K562 (cell line): ENCODE results near the gene ZBTB25. TPM values are rescaled to one million over a fixed set of nuclear protein-coding genes. Genes with fewer than 3 reads are reported as not detected.
A peak's percentile ranks its signal among the peaks of the same experiment; 100 is the strongest.

Experiments used
- CC2D1A ChIP-seq: fragments of 450-650 bp; IDR thresholded peaks from 2 replicates; pipeline ENCODE4 v1.6.1; 2017; ENCODE audit warnings: mild to moderate bottlenecking
- CHD1 ChIP-seq: fragments of 200-600 bp; sonication (generic); IDR thresholded peaks from one replicate; pipeline ENCODE4 v1.6.1; 2012; ENCODE audit warnings: mild to moderate bottlenecking, moderate library complexity, low read length, inconsistent platforms
- CTBP1 ChIP-seq: fragments of 450-650 bp; IDR thresholded peaks from 2 replicates; pipeline ENCODE4 v1.6.1; 2016; ENCODE audit warnings: borderline replicate concordance
- FOXO4 ChIP-seq: fragments of 450-650 bp; formaldehyde crosslinking; IDR thresholded peaks from 2 replicates; pipeline ENCODE4 v1.4.0; 2020; ENCODE audit warnings: mild to moderate bottlenecking, moderate library complexity
- MAFF ChIP-seq: IDR thresholded peaks from 2 replicates; pipeline ENCODE4 v1.6.1; 2012; ENCODE audit warnings: low read length, improper control_type of control experiment
- NBN ChIP-seq: fragments of 450-650 bp; IDR thresholded peaks from 2 replicates; pipeline ENCODE4 v1.6.1; 2016; ENCODE audit warnings: low read depth, mild to moderate bottlenecking
- PATZ1 ChIP-seq: fragments of 250-450 bp; sonication (Bioruptor Pico); IDR thresholded peaks from 2 replicates; pipeline ENCODE4 v1.5.0; 2020; ENCODE audit warnings: mild to moderate bottlenecking, borderline replicate concordance
- PCBP1 ChIP-seq: fragments of 200-400 bp; formaldehyde crosslinking; IDR thresholded peaks from 2 replicates; pipeline ENCODE4 v1.6.1; 2018; ENCODE audit warnings: mild to moderate bottlenecking, low read depth, low read length; ENCODE audit not compliant: poor library complexity, severe bottlenecking
- PHF20 ChIP-seq: fragments of 450-650 bp; IDR thresholded peaks from 2 replicates; pipeline ENCODE4 v1.6.1; 2018; ENCODE audit not compliant: partially characterized antibody
- PHF8 ChIP-seq: fragments of 200-600 bp; sonication (generic); IDR thresholded peaks from 2 replicates; pipeline ENCODE4 v1.6.1; 2012; ENCODE audit warnings: mixed run types, mild to moderate bottlenecking, inconsistent platforms, low read length, moderate library complexity, borderline replicate concordance
- PKNOX1 ChIP-seq: fragments of 450-650 bp; IDR thresholded peaks from 2 replicates; pipeline ENCODE4 v1.6.1; 2016
- POLR3G ChIP-seq: IDR thresholded peaks from 2 replicates; pipeline ENCODE4 v1.6.1; 2011; ENCODE audit not compliant: insufficient read length, insufficient replicate concordance; ENCODE audit errors: extremely low read depth
- PRPF4 ChIP-seq: fragments of 200-400 bp; formaldehyde crosslinking; IDR thresholded peaks from one replicate; pipeline ENCODE4 v1.6.1; 2017; ENCODE audit warnings: low read length, low read depth, mild to moderate bottlenecking; ENCODE audit not compliant: insufficient read depth, poor library complexity, severe bottlenecking
- RFX5 ChIP-seq: IDR thresholded peaks from 2 replicates; pipeline ENCODE4 v1.6.1; 2011; ENCODE audit warnings: low read depth, mild to moderate bottlenecking, improper control_type of control experiment, low read length
- SLC30A9 ChIP-seq: fragments of 250-450 bp; sonication (Bioruptor Pico); IDR thresholded peaks from 2 replicates; pipeline ENCODE4 v1.8.0; 2022; ENCODE audit warnings: mild to moderate bottlenecking, moderate library complexity
- SMAD1 ChIP-seq: fragments of 150-350 bp; IDR thresholded peaks from 2 replicates; pipeline ENCODE4 v1.6.1; 2014; ENCODE audit warnings: low read length, low read depth; ENCODE audit not compliant: partially characterized antibody
- TCF3 ChIP-seq: sonication (generic); formaldehyde crosslinking; IDR thresholded peaks from 2 replicates; pipeline ENCODE4 v1.4.0; 2020; ENCODE audit warnings: mild to moderate bottlenecking, missing genetic modification reagents
- TFAM ChIP-seq: fragments of 250-450 bp; sonication (Bioruptor Pico); conservative IDR thresholded peaks from 2 replicates; pipeline ENCODE4 v1.5.0; 2021; ENCODE audit warnings: mild to moderate bottlenecking, moderate library complexity
- VEZF1 ChIP-seq: fragments of 200-800 bp; sonication (Bioruptor generic); IDR thresholded peaks from 2 replicates; pipeline ENCODE4 v1.6.1; 2017; ENCODE audit warnings: missing genetic modification characterization, missing compliant biosample characterization
- ZFP36 ChIP-seq: fragments of 150-350 bp; IDR thresholded peaks from 2 replicates; pipeline ENCODE4 v1.6.1; 2018; ENCODE audit warnings: low read length, low read depth; ENCODE audit not compliant: partially characterized antibody
- ZNF239 ChIP-seq: fragments of 250-450 bp; sonication (Bioruptor Pico); IDR thresholded peaks from 2 replicates; pipeline ENCODE4 v1.4.0; 2020; ENCODE audit warnings: mild to moderate bottlenecking
- ZNF384 ChIP-seq: IDR thresholded peaks from 2 replicates; pipeline ENCODE4 v1.6.1; 2012; ENCODE audit warnings: low read depth, low read length, improper control_type of control experiment
- ZNF551 ChIP-seq: fragments of 250-450 bp; sonication (Bioruptor Pico); IDR thresholded peaks from 2 replicates; pipeline ENCODE4 v1.5.0; 2021; ENCODE audit warnings: mild to moderate bottlenecking, moderate library complexity
- polyA plus RNA-seq, 8 experiments: library from polyadenylated mRNA; depleted of rRNA in 4 of 8; stranded (reverse) in 5 of 8; unstranded in 3 of 8; fragments of >200 nt; fragmentation: Nextera tagmentation in 2 of 8; fragmentation: Illumina TruSeq in 1 of 8; extraction: Ambion mirVana in 2 of 8; extraction: Trizol in 1 of 8; gene quantifications; 2 replicates each; pipeline versions ENCODE4 v1.2.1 to v1.2.3, GENCODE V29; 2011 to 2014; ENCODE audit warnings: inconsistent platforms in 1 of 8, missing spikeins in 1 of 8
- total RNA-seq, 7 experiments: library from RNA; depleted of rRNA in 6 of 7; stranded (reverse); fragments of >200 nt in 6 of 7; fragmentation: Illumina TruSeq in 2 of 7; extraction: Trizol in 2 of 7; gene quantifications; 2 replicates each; pipeline versions ENCODE4 v1.2.1 to v1.2.3, GENCODE V29; 2011 to 2021; ENCODE audit warnings: low replicate concordance in 1 of 7

Gene ZBTB25
- total and polyA plus RNA-seq, 9 of the 15 experiments (the other 6 are each of a cell fraction or from before 2014, with no cell fraction given) = 0.61 to 3.9 (median 2.3) TPM

GRCh38 chr14:64465191-64465822 is 38.3 kb downstream of the ZBTB25 start, which contains the start of gene AKAP5 (continued):
- TF ChIP-seq POLR3G = no peak
- TF ChIP-seq FOXO4 (CRISPR knock-in tag) = no peak
- no peak for TF ChIP-seq PRPF4
- no peak for TF ChIP-seq PATZ1 (CRISPR knock-in tag)
- peak; percentile 36; the same call in 1 of the 2 replicates for TF ChIP-seq PKNOX1
- TF ChIP-seq CTBP1 = no peak
- TF ChIP-seq RFX5 = no peak
- TF ChIP-seq ZNF384 = no peak
- no peak for TF ChIP-seq ZNF239 (CRISPR knock-in tag)
- no peak for TF ChIP-seq SMAD1
- no peak for TF ChIP-seq NBN
- TF ChIP-seq PHF8 = no peak
- no peak for TF ChIP-seq TCF3 (CRISPR knock-in tag)
- no peak for TF ChIP-seq MAFF
- TF ChIP-seq CC2D1A = no peak
- no peak for TF ChIP-seq TFAM
- TF ChIP-seq PCBP1 = no peak
- no peak for TF ChIP-seq CHD1
- peak; percentile 77 for TF ChIP-seq VEZF1 (CRISPR knock-in tag)
- no peak for TF ChIP-seq ZFP36
- TF ChIP-seq PHF20 = no peak
- TF ChIP-seq SLC30A9 (CRISPR knock-in tag) = no peak
- TF ChIP-seq ZNF551 (CRISPR knock-in tag) = no peak
